ENCODE results near the gene ZDHHC11B.
"Not testable (repeated sequence)": the region's sequence is repeated elsewhere in the genome, so short reads cannot be mapped to it uniquely, and the experiment has no call there.

ZDHHC11B gene

GRCh38 chr5:769485-770145 lies 14.9 kb downstream of the ZDHHC11B start:
- DNase-seq (ENCODE audit: low spot score): not testable (repeated sequence)

- DNase-seq (ENCODE audit: low spot score): no peak
Measured at GRCh38 chr5:766666-767431, 17.7 kb downstream of the ZDHHC11B start.

GRCh38 chr5:765948-766631 lies 18.4 kb downstream of the ZDHHC11B start:
- no peak for DNase-seq (ENCODE audit: low spot score)

GRCh38 chr5:763998-764781 lies 20.3 kb downstream of the ZDHHC11B start:
- no peak for DNase-seq (ENCODE audit: low spot score)

GRCh38 chr5:763397-763796 lies 21.1 kb downstream of the ZDHHC11B start:
- DNase-seq (ENCODE audit: low spot score): no peak

GRCh38 chr5:762996-763395 lies 21.5 kb downstream of the ZDHHC11B start:
- not testable (repeated sequence) for DNase-seq (ENCODE audit: low spot score)

GRCh38 chr5:761854-762710 lies 22.4 kb downstream of the ZDHHC11B start:
- no peak for DNase-seq (ENCODE audit: low spot score)

- DNase-seq (ENCODE audit: low spot score): no peak
Measured at GRCh38 chr5:761059-761771, 23.3 kb downstream of the ZDHHC11B start.

- DNase-seq (ENCODE audit: low spot score): no peak
Measured at GRCh38 chr5:760363-761058, 24.0 kb downstream of the ZDHHC11B start.

GRCh38 chr5:759781-760362 lies 24.7 kb downstream of the ZDHHC11B start:
- no peak for DNase-seq (ENCODE audit: low spot score)

GRCh38 chr5:759111-759751 lies 25.3 kb downstream of the ZDHHC11B start:
- DNase-seq (ENCODE audit: low spot score): peak; percentile 53

GRCh38 chr5:758698-759053 lies 25.9 kb downstream of the ZDHHC11B start:
- no peak for DNase-seq (ENCODE audit: low spot score)

GRCh38 chr5:757931-758697 lies 26.4 kb downstream of the ZDHHC11B start:
- DNase-seq (ENCODE audit: low spot score): no peak

- no peak for DNase-seq (ENCODE audit: low spot score)
Measured at GRCh38 chr5:757346-757930, 27.1 kb downstream of the ZDHHC11B start.

- no peak for DNase-seq (ENCODE audit: low spot score)
Measured at GRCh38 chr5:756865-757345, 27.6 kb downstream of the ZDHHC11B start.

- no peak for DNase-seq (ENCODE audit: low spot score)
Measured at GRCh38 chr5:756171-756570, 28.4 kb downstream of the ZDHHC11B start.

- not testable (repeated sequence) for DNase-seq (ENCODE audit: low spot score)
Measured at GRCh38 chr5:754143-754632, 30.3 kb downstream of the ZDHHC11B start.

Measured in hepatic stellate cell (primary cell).